DLD1 (cell line): ENCODE measurements around the gene ZNF497.

Experiments used
- in situ Hi-C: cut with HindIII; loops from 2 replicates; pipeline ENCODE4 v1.10.0; 2017; ENCODE audit warnings: low sequenced_read_pairs

ZNF497 gene

GRCh38 chr19:58317476-58318072 is 45.0 kb downstream of the ZNF497 start:
- in situ Hi-C loops = loop anchor here (10.0 kb wide), 1 partner anchor 83 kb away; no protein-coding TSS in a partner anchor

DNA sequence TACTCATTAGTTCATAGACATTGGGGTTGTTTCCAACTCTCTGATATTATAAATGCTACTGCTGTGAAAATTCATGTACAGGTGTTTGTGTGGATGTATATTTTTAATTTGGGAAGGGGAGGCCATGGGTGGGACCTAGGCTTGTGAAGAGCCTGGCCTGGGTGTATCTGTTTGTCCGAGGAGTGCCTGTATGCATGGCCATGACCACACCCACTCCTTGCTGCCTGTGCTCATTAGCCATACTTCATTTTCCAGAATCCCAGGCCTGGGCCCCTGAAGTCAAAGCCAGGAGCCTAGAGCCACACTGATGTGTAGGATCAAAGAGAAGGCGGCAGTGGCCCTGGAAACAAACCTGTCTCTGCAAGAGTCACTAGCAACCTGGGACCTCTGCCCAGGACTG is 47.0 kb downstream of the ZNF497 start:
- in situ Hi-C loops = loop anchor here (10.0 kb wide), 1 partner anchor 81 kb away; no protein-coding TSS in a partner anchor

DNA sequence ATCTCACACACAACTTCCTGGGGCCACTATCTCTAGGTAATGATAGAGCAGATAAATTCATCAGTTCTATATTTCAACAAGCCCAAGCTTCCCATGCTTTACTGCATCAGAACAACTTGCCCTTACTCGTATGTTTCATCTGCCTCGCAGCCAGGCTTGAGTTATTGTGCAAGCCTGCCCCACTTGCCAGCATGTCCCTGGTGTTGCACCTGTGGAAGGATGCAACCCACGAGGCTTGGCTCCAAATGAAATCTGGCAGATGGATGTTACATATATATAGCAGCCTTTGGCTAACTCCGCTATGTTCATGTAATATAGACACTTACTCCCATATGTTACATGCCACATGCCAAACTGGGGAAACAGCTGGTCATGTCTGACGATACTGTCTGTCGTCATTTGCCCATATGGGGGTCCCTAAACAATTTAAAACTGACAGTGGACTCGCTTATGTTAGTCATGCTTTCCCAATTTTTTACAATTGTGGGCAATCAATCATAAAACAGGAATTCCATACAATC is 51.1 kb downstream of the ZNF497 start:
- in situ Hi-C loops = loop anchor here (10.0 kb wide), 1 partner anchor 77 kb away; no protein-coding TSS in a partner anchor

DNA sequence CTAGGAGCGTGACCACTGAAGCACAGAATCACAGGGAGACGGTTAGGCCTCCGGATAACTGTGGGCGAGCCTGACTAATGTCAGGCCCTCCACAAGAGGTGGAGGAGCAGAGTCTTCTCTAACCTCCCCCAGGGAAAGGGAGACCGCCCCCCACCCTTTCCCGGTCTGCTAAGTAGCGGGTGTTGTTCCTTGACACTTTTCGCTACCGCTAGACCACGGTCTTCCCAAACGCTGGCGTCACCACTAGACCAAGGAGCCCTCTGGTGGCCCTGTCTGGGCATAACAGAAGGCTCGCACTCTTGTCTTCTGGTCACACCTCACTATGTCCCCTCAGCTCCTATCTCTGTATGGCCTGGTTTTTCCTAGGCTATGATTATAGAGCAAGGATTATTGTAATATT is 51.9 kb downstream of the ZNF497 start:
- in situ Hi-C loops = loop anchor here (10.0 kb wide), 1 partner anchor 76 kb away; no protein-coding TSS in a partner anchor

DNA sequence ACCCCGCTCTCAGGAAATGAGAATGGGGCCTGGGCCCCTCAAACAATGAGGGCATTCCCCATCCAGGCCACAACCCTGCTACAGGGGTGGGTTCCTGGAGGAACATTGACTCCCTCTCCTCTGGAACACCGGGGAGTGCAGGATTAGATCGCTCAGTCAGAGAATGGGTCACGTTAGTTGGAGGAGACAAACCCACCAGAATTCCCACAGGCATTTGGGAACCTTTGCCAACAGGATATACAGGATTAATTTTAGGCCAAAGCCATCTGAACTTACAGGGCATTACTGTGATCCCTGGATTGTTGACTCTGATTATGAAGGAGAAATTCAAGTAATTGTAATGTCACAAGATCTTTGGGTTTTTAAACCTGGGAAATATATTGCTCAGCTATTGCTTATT is 54.8 kb downstream of the ZNF497 start:
- in situ Hi-C loops = no loop called here

GRCh38 chr19:58305932-58306323 is 56.6 kb downstream of the ZNF497 start:
- in situ Hi-C loops = no loop called here

GRCh38 chr19:58305065-58305931 is 57.3 kb downstream of the ZNF497 start, which contains the start of gene ERVK3-1:
ERVK3-1 (plus strand) TSS chr19:58305377; CDS start chr19:58312169, 6,792 bp downstream.
- in situ Hi-C loops = no loop called here

GRCh38 chr19:58304748-58305064 is 57.8 kb downstream of the ZNF497 start:
- in situ Hi-C loops = no loop called here
